DND-41 (cell line): ENCODE measurements around the gene PAFAH1B1.

Experiments
- EZH2 ChIP-seq: IDR thresholded peaks from 3 replicates; pipeline ENCODE4 v1.6.1; 2012; ENCODE audit warnings: borderline replicate concordance, low read depth, mild to moderate bottlenecking, moderate library complexity, low read length, inconsistent platforms; ENCODE audit not compliant: severe bottlenecking
- TF ChIP-seq, protein P1 (sequence below): IDR thresholded peaks from 2 replicates; pipeline ENCODE4 v1.5.1; 2012; ENCODE audit warnings: borderline replicate concordance, low read length, moderate library complexity, mild to moderate bottlenecking; ENCODE audit not compliant: poor library complexity, severe bottlenecking; ENCODE audit errors: extremely low read depth

DNA sequence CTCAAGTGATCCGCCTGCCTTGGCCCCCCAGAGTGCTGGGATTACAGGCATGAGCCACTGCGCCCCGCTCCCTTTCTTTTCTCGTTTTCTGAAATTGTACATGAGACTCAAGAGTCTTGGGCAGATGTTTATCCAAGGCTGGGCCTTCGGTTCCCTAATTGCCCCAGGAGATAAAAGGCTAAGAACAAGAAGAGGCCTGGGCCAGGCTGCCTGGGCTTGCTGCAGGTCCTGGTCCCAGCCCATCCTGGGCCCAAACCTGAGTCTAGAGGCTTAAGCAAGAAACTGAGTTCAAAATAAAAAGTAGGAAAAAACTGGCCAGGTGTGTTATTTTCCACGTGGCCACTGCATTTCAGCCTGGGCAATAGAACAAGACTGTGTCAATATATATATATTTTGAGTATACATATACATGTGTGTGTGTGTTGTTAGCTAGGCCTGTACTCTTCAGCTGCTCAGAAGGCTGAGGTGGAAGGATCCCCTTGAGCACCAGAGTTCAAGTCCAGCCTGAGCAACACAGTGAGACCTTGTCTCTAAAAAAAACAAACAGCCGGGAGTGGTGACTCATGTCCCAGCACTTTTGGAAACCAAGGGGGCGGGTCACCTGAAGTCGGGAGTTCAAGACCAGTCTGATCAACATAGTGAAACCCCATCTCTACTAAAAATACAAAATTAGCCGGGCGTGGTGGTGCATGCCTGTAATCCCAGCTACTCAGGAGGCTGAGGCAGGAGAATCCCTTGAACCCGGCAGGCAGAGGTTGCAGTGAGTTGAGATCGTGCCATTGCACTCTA is 124.9 kb downstream of the PAFAH1B1 start:
- TF ChIP-seq, protein P1, sequence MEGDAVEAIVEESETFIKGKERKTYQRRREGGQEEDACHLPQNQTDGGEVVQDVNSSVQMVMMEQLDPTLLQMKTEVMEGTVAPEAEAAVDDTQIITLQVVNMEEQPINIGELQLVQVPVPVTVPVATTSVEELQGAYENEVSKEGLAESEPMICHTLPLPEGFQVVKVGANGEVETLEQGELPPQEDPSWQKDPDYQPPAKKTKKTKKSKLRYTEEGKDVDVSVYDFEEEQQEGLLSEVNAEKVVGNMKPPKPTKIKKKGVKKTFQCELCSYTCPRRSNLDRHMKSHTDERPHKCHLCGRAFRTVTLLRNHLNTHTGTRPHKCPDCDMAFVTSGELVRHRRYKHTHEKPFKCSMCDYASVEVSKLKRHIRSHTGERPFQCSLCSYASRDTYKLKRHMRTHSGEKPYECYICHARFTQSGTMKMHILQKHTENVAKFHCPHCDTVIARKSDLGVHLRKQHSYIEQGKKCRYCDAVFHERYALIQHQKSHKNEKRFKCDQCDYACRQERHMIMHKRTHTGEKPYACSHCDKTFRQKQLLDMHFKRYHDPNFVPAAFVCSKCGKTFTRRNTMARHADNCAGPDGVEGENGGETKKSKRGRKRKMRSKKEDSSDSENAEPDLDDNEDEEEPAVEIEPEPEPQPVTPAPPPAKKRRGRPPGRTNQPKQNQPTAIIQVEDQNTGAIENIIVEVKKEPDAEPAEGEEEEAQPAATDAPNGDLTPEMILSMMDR, result no peak
- no peak for TF ChIP-seq EZH2
